ENCODE data around the gene LAX1.

LAX1 gene

DNA sequence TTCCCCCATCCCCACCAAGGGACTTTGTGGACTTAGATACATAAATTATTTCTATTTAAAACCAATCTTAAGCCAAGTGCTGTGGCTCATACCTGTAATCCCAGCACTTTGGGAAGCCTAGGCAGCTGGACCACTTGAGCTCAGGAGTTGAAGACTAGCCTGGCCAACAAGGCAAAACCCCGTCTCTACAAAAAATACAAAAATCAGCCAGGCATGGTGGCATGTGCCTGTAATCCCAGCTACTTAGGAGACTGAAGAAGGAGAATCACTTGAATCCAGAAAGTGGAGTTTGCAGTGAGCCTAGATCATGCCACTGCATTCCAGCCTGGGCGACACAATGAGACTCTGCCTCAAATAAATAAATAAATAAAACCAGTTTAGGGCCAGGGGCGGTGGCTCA is 4.5 kb upstream of the LAX1 start:
- TF ChIP-seq GATA3 (IDR thresholded peaks at IDR 0.05; ENCODE audit: low read depth, low read length), result no peak

DNA sequence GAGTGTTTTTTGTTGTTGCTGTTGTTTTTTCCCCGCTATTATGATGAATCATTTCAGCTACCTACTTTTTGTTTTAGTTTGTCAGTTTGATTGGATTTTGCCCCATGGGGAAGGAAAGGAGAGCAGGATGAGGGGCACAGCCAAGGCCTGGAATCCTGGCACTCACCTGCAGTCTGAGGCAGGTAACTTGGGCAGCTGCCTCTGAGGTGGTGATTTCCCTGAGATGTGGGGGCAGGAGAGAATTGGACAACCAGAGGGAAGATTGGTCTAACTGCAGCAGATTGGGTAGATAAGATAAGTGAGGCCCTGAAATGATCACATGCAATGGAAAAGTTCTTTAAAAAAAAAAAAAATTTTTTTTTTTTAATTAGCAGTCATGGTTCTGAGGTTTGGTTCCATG is 1.5 kb upstream of the LAX1 start:
- TF ChIP-seq GATA2 (IDR thresholded peaks at IDR 0.05; ENCODE audit: low read depth, low read length) (0 out of 2 replicates have a peak, but pooled peaks have one; percentile 9), GATA3 (IDR thresholded peaks at IDR 0.05; ENCODE audit: low read depth, low read length) (no peak)

DNA sequence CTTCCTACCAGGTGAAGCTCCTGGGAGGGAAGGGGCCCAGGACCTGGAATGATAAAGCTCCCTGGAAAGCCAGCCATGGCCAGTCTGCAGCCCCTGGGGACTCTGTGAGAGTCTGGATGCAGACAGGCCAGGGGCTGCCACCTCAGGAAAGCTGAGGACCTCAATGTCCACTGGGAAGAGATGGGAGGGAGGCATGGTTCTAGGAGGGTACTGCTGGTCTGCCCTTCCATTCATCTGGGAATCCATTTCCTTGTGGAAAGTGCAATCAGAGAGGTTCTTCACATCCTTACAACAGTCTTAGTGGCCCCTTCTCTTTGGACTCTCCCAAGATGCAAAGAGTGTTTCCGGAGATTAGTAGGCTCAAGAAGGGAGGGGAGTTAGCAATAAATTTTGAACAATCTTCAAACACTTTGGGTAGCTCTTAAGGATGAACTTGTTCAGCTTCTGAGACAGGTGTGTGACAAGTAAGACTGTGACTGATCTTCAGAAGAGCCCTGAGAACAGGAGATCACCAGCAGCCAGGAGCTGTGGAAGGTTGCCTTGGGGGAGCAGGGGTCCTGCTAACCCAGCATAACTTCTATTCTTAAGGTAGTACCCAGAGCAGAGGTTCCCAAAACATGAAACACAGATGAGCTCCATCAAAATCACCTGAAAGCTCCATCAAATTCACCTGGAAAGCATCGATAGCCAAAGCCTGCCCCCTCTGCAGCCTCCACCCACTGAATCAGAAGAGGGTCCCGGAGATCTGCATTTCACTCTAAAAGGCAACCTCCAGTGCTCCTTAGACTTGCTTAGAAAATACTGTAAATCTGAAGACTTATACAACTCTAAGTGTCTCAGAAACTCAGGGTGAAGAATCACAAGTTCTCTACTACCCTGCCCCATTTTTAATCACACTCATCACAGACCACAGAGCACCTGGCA is 616 bp upstream of the LAX1 start:
- TF ChIP-seq GATA3 (IDR thresholded peaks at IDR 0.05; ENCODE audit: low read depth, low read length) (no peak), GATA2 (IDR thresholded peaks at IDR 0.05; ENCODE audit: low read depth, low read length) (no peak)

GRCh38 chr1:203768256-203768655 is 3.3 kb downstream of the LAX1 start:
- TF ChIP-seq GATA3 (IDR thresholded peaks at IDR 0.05; ENCODE audit: low read depth, low read length) (no peak), GATA2 (IDR thresholded peaks at IDR 0.05; ENCODE audit: low read depth, low read length) (no peak)

GRCh38 chr1:203769505-203770343 is 4.7 kb downstream of the LAX1 start:
- no peak for TF ChIP-seq GATA3 (IDR thresholded peaks at IDR 0.05; ENCODE audit: low read depth, low read length)
- TF ChIP-seq GATA2 (IDR thresholded peaks at IDR 0.05; ENCODE audit: low read depth, low read length), result no peak

- TF ChIP-seq GATA3 (IDR thresholded peaks at IDR 0.05; ENCODE audit: low read depth, low read length) (no peak), GATA2 (IDR thresholded peaks at IDR 0.05; ENCODE audit: low read depth, low read length) (no peak)
Observed at GRCh38 chr1:203771901-203772301, 6.9 kb downstream of the LAX1 start.

DNA sequence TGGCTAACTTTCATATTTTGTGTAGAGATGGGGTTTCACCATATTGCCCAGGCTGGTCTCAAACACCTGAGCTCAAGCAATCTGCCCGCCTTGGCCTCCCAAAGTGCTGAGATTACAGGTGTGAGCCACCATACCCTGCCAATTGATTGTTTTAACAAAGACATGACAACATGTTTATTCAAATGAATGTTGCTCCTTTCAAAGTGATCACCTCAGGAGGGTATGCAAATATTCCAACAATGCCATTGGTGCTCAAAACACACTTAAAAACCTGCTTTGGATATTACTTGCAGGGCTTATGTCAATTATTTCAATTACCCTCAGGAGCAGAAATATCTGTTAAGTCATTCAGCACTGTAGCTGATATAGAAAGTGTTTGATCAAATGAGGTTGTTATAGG is 7.9 kb downstream of the LAX1 start:
- TF ChIP-seq GATA2 (IDR thresholded peaks at IDR 0.05; ENCODE audit: low read depth, low read length) (no peak), GATA3 (IDR thresholded peaks at IDR 0.05; ENCODE audit: low read depth, low read length) (no peak)

GRCh38 chr1:203776636-203777035 is 11.7 kb downstream of the LAX1 start:
- no peak for TF ChIP-seq GATA2 (IDR thresholded peaks at IDR 0.05; ENCODE audit: low read depth, low read length)
- no peak for TF ChIP-seq GATA3 (IDR thresholded peaks at IDR 0.05; ENCODE audit: low read depth, low read length)

DNA sequence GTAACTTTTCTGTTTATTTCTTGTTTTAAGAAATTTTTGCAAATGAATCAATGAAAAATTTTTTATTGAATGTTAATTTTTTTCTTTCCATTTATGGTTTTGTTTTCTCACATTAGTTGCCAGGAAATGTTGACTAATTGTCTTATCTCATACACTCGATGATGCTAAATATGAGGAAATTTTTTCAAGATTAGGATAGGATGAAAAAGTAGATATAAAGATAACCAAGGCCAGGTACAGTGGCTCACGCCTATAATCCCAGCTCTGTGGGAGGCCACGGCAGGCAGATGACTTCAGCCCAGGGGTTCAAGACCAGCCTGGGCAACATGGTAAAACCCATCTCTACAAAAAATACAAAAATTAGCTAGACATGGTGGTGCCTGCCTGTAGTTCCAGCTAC is 12.6 kb downstream of the LAX1 start:
- no peak for TF ChIP-seq GATA3 (IDR thresholded peaks at IDR 0.05; ENCODE audit: low read depth, low read length)
- no peak for TF ChIP-seq GATA2 (IDR thresholded peaks at IDR 0.05; ENCODE audit: low read depth, low read length)

GRCh38 chr1:203778146-203778545 is 13.2 kb downstream of the LAX1 start:
- TF ChIP-seq GATA2 (IDR thresholded peaks at IDR 0.05; ENCODE audit: low read depth, low read length) (no peak), GATA3 (IDR thresholded peaks at IDR 0.05; ENCODE audit: low read depth, low read length) (no peak)

GRCh38 chr1:203778789-203779188 is 13.8 kb downstream of the LAX1 start:
- TF ChIP-seq GATA3 (IDR thresholded peaks at IDR 0.05; ENCODE audit: low read depth, low read length), result no peak
- no peak for TF ChIP-seq GATA2 (IDR thresholded peaks at IDR 0.05; ENCODE audit: low read depth, low read length)

DNA sequence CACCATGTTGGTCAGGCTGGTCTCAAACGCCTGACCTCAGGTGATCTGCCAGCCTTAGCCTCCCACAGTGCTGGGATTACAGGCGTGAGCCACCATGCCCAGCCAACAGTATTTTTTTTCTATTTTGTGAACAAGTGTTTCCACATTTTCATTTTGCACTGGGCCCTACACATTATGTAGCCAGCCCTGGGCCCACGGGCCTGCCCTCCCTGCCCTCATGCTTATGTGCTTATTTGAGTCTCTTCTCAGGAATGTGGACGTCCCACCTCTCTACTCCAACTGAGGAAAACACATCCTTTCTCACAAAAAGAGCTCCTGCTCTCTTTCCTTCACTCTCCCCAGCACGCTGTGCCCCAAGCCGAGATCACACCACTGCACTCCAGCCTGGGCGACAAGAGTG is 17.0 kb downstream of the LAX1 start:
- TF ChIP-seq GATA3 (IDR thresholded peaks at IDR 0.05; ENCODE audit: low read depth, low read length) (no peak), GATA2 (IDR thresholded peaks at IDR 0.05; ENCODE audit: low read depth, low read length) (no peak)

DNA sequence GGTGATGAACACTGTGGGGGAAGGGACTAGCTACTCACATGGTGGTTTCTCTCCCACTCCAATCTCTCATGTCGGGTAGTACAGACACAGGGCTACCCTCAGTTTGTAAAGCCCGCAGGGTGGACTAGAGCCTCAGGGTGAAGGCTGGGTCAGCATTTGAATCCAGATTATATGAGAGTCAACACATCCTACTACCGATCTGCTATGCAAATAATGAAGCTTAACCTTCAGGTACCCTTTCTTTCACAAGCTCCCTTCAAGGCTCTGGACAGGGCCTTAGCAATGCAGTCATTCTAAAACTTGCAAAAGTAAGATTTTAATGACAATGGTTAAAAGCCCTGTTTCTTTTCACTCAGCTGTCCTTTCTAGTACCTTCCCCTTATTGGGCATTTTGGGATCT is 25.0 kb downstream of the LAX1 start:
- TF ChIP-seq GATA3 (IDR thresholded peaks at IDR 0.05; ENCODE audit: low read depth, low read length), result no peak
- TF ChIP-seq GATA2 (IDR thresholded peaks at IDR 0.05; ENCODE audit: low read depth, low read length), result no peak

DNA sequence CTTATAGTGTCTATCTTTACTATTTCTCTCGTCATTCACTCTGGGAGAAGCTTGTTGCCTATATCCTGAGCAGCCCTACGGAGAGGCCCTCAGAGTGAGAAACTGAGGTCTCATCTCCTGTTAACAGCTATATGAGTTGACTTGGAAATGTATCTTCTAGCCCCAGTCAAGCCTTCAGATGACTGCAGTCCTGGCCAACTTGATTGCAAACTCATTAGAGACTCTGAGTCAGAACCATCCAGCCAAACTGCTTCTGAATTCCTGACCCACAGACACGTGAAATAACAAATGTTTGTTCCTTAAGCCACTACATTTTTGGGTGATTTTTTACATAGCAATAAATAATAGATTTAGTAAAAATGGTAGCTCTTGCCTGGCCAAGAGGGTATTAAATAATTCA is 26.5 kb downstream of the LAX1 start:
- TF ChIP-seq GATA2 (IDR thresholded peaks at IDR 0.05; ENCODE audit: low read depth, low read length), result no peak
- no peak for TF ChIP-seq GATA3 (IDR thresholded peaks at IDR 0.05; ENCODE audit: low read depth, low read length)

DNA sequence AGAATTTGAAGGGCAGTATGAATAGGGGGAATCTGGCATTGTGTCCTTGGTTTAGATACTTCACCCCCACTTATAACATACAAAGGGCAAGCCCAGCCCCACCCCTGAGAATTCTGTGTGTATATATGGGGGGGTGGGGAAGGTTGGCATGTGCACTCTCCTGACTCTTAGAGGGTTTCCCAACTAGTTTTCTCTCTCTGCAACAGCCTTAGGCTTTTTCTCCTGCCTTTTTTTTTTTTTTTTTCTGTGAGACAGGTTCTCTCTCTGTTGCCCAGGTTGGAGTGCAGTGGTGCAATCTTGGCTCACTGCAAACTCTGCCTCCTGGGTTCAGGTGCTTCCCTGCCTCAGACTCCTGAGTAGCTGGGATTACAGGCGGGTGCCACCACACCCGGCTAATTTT is 27.5 kb downstream of the LAX1 start:
- TF ChIP-seq GATA3 (IDR thresholded peaks at IDR 0.05; ENCODE audit: low read depth, low read length), result no peak
- TF ChIP-seq GATA2 (IDR thresholded peaks at IDR 0.05; ENCODE audit: low read depth, low read length), result no peak
